Epithelial cell of esophagus (primary cell): ENCODE results near the gene SPTBN5.

Experiments used
- DNase-seq: peaks from one replicate; pipeline ENCODE4 v3.0.0; 2010; ENCODE audit warnings: low read depth
- H3K4me3 ChIP-seq: 2 replicates; pipeline ENCODE4 v1.5.1; 2011; ENCODE audit warnings: mild to moderate bottlenecking, low read length, control low read depth
- CTCF ChIP-seq: IDR thresholded peaks from 2 replicates; pipeline ENCODE4 v1.5.1; 2011; ENCODE audit warnings: low read depth, mild to moderate bottlenecking, low read length, control low read depth, inconsistent platforms; ENCODE audit not compliant: insufficient read depth; ENCODE audit errors: missing control alignments

The SPTBN5 gene

GRCh38 chr15:41932511-41933289 lies 38.8 kb upstream of the SPTBN5 start:
- no peak for DNase-seq
- no peak for TF ChIP-seq CTCF
- H3K4me3 ChIP-seq = no peak overlapping the region

- TF ChIP-seq CTCF = no peak
- no peak for DNase-seq
- H3K4me3 ChIP-seq = no peak overlapping the region
These were observed 38.2 kb upstream of the SPTBN5 start for GRCh38 chr15:41932101-41932500.

DNA sequence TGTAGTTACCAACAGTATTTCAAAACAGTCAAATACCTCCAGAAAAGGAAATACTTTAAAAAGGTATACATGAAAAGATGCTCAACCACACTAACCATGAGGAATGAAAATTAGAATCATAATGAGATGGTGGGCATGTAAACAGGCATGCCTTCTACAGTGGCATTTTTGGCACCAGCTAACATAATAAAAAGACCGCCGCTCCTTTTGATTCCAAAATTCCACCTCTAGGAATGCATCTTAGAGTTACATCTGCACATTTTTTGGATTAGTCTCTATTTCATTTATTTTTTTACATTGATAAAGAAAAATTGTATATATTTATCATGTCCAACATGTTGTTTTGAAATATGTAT lies 37.0 kb upstream of the SPTBN5 start:
- DNase-seq = no peak
- H3K4me3 ChIP-seq = no peak overlapping the region
- TF ChIP-seq CTCF = no peak

DNA sequence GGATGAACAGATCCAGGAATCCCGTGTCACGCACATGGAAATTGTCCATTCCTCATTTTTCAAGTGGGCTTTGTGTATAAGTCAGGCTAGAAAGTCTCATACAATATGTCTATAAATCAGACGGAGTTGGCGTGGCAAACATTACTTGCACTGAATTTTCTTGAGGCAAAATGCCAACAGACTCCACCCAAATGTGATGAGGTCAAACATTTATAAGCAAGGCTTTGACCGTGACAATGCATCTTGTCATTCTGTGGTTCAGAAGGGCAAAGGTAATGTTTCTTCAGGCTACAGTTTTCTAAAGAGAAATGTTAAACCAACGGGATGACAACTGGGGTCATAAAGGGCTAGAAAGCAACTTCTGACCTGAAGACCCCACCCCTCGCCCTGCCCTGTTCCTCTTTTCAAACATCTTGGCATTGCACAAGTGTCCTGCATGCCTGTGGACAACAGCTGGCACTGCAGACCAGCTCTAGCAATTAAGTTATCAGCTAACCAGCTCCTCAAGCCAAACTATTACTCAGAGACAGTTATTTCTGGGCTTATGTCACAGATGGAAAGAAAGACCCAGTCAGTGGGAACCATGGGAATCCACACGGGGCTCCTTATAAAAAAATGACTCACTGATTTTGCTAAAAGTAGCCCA lies 36.5 kb upstream of the SPTBN5 start:
- peak; percentile 66 for DNase-seq
- H3K4me3 ChIP-seq = no peak overlapping the region
- TF ChIP-seq CTCF = no peak

DNA sequence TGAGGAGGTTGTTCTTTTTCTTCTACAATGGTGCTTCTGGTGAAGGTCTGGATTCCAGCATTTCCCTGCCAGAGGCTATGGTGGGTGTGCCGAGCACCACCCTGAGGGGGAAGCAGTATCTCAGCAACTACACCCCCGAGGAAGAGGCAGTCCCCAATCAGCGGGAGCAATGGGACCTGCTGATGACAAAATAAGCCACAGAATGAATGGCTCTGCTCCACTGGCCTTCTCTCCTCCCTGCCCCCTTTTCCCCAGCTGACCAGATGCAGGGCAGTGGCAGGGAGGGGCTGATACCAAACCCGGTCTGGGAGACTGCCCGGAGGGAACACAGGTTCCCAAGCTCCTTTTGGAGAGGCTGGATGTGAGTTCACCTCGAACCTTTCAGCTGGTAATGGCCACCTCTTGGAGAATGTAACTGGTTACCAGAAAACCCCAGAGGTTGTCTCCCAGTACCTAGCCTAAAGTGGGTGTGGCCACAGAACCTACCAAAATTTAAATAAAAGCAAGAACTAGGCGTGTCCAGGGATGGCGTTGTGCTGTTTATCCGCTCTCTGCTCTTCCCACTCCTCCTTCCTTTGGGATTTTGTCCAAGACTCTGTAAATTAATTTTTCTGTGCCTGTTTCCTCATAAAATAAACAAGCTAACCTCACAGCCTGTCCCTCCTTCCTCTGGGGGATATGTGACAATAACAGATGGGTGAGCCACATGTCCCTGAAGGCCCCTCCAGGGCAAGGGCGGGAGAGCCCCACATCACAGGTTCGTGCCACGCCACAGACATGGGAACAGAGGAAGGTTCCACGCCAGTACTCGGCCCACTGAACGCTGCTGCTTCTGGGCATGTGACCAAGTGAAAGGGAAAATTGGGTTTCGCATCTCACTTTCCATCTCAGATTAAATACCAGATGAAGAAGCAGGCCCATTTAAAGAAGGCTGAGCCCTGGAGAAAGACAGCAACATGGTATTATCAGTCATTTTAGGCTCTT lies 35.1 kb upstream of the SPTBN5 start:
- no peak for DNase-seq
- no peak overlapping the region for H3K4me3 ChIP-seq
- no peak for TF ChIP-seq CTCF

DNA sequence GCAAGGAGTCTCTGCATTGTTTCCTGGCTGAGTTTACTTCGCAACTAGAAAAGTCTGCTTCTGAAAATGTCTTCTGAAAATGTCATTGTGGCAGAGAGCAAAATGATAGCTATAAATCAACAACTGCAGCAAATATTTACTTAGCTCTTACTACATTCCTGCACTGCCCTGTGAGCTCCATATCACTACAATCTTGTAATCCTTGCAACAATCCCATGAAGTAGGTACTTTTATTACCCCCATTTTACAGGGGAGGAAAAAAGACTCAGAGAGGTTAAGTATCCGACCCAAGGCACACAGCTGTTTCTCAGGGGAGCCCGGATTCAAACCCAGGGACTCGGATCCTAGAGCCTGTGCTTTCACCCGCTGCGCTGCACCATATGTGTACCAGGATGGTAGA lies 34.2 kb upstream of the SPTBN5 start:
- DNase-seq = no peak
- no peak for TF ChIP-seq CTCF
- H3K4me3 ChIP-seq = no peak overlapping the region
